Measurements from ENCODE around the gene NSD2.

Gene NSD2

DNA sequence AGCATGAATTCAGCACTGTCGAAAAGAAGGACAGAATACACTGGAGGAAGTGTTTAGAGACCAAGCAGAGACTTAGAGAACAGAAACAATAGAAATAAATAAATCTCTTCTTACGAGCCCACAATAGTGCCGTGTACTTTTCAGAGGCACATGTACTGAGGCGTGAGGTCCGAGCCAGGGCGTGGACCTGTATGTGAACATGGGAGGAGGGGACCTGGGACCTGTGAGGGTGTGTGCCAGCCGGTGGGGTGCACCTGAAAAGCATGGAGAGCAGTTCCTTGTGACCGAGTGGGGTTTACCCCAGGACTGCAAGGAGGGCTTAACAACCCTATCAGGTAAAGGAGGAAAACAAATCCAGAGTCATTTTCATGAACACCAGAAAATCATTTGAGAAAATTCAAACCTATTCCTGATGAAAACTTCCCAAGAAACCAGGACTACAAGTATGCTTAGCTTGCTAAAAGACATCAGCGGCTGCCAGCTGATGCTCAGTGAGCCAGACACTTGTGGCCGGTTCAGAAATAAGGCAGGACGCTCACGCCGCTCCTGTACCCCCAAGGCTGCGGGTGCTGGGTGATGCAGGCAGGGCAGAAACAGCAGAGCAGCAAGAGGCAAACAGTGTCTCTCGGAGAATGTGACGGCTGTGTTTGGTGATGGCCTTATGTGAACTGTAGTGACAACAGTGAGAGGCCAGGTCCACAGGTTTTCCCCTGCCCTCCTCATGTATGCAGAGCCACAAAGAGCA lies 100.4 kb downstream of the NSD2 start:
- DNase-seq (ENCODE audit: low read depth) = no peak

DNA sequence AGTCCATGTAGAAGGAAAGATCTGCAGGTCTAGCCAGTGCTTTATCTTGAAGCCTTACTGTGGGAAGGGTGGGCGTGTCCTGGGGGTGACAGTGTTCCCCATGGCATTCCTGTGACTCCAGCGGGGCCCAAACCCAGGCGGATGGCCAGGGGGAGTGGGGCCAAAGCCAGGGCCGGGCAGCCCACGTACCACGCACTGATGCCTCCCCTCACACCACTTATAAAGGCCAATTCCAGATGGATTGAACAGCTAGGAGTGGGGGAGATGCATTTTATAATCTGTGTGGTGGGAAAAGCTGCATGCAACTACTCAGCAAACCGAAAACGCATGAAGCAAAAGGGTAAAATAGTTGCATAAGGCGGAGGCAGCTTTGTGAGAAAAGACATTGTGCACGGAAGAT lies 101.2 kb downstream of the NSD2 start:
- DNase-seq (ENCODE audit: low read depth) = no peak

DNA sequence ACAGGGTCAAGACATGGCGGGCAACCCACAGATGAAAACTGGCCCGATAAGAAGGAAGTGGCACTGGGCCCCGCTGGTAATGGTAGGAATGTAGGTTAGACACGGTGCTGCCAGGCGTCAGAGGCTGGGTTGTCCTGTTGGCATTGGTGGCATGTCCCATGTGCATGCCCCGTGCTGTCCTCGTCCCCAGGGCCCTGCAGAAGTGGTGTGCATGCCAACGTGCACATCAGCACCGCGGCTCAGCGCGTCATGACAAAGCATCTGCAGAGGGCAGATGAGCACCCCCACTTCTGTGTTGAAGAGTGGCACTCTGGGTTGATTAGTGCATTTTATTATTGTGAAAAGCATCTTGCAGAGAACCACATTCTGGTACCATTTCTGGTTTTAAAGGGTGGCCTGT lies 102.0 kb downstream of the NSD2 start:
- no peak for DNase-seq (ENCODE audit: low read depth)

- no peak for DNase-seq (ENCODE audit: low read depth)
These were observed 102.5 kb downstream of the NSD2 start for GRCh38 chr4:1973661-1974060.

DNA sequence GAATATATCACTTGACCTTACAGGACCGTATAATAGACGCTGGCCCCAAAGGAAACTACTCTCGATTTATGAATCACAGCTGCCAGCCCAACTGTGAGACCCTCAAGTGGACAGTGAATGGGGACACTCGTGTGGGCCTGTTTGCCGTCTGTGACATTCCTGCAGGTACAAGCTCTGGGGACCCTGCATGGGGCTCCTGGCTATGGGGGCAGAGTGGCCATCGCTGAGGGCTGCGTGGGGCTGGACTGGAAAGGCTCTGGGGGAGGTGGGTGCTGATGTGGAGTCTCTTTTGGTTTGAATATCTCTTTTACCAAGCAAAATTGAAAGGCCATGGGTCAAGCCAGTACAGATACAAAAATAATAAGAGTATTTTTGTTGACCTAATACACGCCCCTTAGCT lies 103.6 kb downstream of the NSD2 start:
- DNase-seq (ENCODE audit: low read depth) = no peak

DNA sequence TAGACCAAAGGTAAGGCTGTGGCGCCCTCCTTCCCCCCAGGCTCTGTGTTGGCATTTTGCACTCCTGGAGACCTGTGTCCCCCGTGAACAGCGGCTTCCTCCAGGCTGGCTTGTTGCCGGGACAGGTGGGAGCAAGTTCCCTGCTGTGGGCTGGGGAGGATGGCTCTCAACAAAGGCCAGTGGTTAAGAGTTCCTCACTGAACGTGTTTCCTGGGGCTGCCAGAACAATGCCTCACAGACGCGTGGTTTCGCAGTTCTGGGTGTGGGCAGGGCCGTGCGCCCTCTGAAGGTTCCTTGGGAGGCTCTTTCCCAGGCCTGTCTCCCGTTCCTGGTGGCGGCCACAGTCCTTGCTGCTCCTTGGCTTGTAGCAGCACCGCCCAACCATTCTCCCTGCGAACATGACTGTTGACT lies 104.2 kb downstream of the NSD2 start:
- DNase-seq (ENCODE audit: low read depth) = no peak

- no peak for DNase-seq (ENCODE audit: low read depth)
These were observed 104.7 kb downstream of the NSD2 start for GRCh38 chr4:1975880-1976279.

- DNase-seq (ENCODE audit: low read depth) = no peak
These were observed 105.5 kb downstream of the NSD2 start for GRCh38 chr4:1976416-1977352.

GRCh38 chr4:1978226-1978625 lies 107.0 kb downstream of the NSD2 start:
- no peak for DNase-seq (ENCODE audit: low read depth)

GRCh38 chr4:1978741-1979476 lies 107.7 kb downstream of the NSD2 start:
- DNase-seq (ENCODE audit: low read depth) = no peak

DNA sequence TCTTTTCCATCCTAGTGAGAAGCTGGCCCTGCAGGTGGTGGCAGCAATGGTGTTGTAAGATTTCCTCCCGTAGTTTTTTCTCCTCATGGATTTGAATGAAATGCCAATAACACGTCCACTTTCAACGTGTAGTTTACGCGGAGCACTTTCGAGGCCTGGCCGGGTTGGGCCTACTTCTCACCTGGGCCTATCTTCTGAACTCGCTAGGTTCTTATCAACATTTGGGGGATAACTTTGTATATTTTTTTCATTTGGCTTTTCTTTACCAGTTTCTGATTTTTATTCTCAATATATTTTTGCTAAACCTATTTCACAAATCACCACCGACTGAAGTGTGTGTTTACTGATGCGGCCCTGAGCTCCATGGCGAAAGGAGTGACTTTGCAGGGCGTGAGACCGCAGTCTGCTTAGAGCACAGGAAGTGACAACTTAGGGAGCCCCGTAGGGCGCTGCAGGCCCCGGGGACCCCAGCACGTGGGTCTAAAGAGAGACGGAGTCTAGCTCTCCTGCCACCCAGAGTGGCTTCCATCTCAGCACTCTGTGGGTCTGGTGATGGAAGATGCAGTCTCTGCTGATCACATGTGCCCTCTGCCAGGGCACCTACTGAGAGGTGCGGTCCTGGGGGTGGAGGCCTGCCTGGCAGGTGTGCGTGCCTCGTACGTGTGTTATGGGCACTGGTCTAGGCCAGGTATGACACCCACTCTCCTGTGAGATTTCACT lies 108.4 kb downstream of the NSD2 start:
- no peak for DNase-seq (ENCODE audit: low read depth)

- no peak for DNase-seq (ENCODE audit: low read depth)
These were observed 109.4 kb downstream of the NSD2 start for GRCh38 chr4:1980561-1981041.

DNA sequence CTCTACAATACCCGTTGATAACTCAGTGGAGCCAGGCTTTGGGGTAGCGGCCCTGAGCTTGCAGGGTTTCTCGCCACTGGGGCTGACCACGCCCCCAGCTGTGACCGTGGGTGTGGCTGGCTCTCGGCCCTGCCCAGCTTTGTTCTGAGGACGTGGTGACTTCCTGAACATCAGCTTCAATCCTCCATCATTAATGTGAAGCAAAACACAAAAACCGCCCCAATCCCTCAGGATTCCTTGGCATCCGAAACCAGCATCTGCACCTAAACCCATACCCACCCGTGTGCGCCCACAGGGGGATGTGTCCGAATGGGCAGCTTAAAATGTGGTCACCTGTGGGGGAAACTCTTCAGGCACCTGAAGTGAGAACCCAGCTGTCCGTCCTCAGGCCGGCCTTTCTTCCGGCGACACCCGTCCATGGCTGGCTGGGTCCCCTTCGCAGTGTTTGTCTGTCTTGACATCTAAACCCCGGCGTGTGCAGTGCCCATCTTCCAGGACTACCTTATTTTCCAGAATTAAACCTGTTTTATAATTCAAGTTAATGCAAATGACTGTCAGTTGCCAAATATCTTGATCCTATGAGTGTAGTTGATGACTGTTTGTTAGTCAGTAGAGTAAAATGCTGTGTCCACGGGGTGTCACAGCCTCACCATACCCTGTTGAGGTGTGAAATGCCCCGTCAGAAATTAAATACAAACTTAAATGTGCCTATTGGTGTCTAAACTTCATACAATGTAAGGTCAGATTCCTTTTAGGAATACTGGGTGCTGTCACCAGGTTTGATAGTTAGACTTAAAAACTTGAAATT lies 110.3 kb downstream of the NSD2 start:
- DNase-seq (ENCODE audit: low read depth) = no peak

DNA sequence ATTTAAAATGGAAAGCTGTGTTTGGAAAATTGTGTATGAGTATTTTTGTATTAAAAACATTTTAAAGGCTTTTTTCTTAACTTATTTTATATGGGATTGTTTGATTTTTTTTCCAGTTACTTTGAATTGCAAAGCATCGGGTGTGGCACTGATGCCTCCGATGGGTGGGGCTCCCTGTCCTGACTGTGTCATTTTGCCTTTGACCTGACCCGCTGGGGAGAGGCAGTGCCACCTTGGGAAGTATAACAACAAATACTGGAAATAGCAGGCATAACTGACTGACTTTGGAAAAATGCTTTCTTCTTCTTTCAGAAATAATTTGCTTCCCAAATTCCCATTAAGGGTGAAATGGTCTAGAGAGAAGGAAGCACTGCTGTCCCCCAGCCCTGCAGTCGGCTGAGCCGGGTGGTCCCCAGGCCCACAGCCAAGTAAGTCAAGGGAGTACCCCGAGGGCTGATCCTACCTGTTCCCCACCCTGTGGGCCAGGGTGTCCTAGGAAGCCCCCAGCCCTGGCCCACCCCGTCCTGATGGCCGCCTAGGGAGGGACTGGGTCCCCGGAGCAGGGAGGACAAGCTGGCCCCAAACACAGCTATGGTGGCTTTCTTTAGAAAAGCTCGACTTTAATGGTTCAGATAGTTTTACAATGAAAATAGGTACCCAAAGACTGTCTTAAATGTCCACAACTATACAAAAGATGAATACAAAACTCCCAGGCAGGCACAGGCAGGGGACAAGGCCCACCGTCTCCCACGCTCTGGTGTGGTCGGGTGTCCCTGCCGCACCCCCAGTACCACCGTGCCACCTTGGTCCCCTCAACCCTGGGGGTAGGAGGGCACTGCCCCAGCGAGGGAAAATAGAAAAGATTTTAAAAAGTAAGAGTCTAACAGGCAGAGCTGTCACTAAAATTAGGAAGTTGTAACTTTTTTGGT lies 111.2 kb downstream of the NSD2 start:
- no peak for DNase-seq (ENCODE audit: low read depth)

- DNase-seq (ENCODE audit: low read depth) = no peak
These were observed 112.1 kb downstream of the NSD2 start for GRCh38 chr4:1983053-1983845.

DNA sequence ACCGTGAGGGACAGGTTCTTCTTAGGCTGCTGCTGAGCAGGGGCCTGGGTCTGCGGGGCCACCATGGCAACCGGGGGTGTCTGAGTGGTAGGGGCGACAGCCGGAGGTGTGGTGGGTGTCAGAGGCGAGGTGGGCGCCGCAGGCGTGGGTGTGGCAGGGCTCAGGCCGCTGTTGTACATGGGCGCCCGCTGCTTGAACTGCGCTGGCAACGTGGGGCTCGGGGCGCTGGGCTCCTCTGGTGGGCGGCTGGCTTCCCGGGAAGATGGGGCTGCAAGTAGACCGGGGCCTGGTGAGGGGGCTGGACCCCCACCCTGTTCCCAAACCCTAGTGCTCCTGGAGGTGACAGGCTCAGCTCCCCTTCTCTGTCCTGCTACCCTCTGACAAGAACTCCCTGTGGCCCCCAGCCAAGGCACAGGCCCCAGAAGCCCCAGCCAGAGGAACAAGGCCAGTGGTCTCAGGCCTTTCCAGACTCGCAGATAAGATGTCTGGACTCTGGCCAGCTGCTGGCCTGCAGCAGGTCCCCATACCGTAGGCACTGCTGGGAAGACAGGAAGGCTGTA lies 112.7 kb downstream of the NSD2 start:
- DNase-seq (ENCODE audit: low read depth) = no peak

DNA sequence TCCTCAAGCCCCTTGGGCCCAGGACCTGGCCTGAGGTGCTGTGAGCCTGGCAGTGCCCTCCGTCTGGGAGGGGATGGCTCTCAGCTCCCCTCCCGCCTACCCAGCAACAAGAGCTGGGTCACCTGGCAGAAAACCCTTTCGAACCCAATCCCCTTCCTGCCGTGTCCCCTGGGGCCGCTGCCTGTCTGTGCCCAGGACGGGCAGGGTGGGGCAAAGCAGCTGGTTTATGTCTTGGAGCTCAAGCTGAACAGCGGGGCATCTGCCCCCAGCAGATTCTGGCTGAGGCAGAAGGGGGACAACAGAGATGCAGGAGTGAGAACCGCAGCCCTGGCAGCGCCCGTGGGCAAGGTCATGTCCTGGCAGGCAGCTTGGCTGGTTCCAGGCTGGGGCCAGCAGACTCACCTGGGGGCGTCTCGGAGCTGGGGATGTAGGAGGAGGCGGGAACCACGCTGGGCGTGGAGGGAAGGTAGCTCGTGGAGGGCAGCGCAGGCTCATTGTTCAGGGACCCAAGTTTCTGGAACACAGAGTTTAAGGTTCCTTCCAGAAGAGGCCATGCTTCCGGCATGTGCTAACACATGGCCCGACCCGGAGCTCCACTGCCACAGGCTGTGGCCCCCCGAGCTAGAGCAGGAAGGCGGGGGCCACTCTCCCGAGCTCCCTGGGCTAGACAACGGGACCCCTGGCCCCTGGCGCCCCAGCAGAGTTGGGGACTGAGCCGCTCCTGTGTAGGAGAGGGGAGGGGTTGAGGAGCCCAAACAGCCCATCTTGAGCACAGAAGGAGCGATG lies 113.4 kb downstream of the NSD2 start:
- DNase-seq (ENCODE audit: low read depth) = no peak

- no peak for DNase-seq (ENCODE audit: low read depth)
These were observed 114.1 kb downstream of the NSD2 start for GRCh38 chr4:1985294-1985693.

Measured in stromal cell of bone marrow (primary cell).